K562 (cell line): ENCODE measurements around the gene RARRES2. TPM values are rescaled to one million over a fixed set of nuclear protein-coding genes. Genes with fewer than 3 reads are reported as not detected.

Experiments
- ATF1 ChIP-seq, 2 experiments: fragments of 450-650 bp in 1 of 2; IDR thresholded peaks; 2 replicates each; pipeline ENCODE4 v1.6.1; 2016; ENCODE audit warnings: missing compliant biosample characterization in 1 of 2, missing genetic modification characterization in 1 of 2
- KLF16 ChIP-seq: IDR thresholded peaks from 2 replicates; pipeline ENCODE4 v1.6.1; 2016; ENCODE audit warnings: antibody characterized with exemption
- MCM3 ChIP-seq: fragments of 450-650 bp; IDR thresholded peaks from 2 replicates; pipeline ENCODE4 v1.6.1; 2016
- NR1H2 ChIP-seq: sonication (generic); formaldehyde crosslinking; IDR thresholded peaks from 2 replicates; pipeline ENCODE4 v1.4.0; 2020; ENCODE audit warnings: mild to moderate bottlenecking, missing genetic modification reagents
- PML ChIP-seq: IDR thresholded peaks from 2 replicates; pipeline ENCODE4 v1.6.1; 2012; ENCODE audit warnings: low read length, inconsistent platforms
- POLR2A ChIP-seq: fragments of 450-650 bp; conservative IDR thresholded peaks from 2 replicates; pipeline ENCODE4 v1.6.1; 2016
- PURB ChIP-seq: sonication (generic); formaldehyde crosslinking; IDR thresholded peaks from 2 replicates; pipeline ENCODE4 v1.9.0; 2021; ENCODE audit warnings: low read depth, mild to moderate bottlenecking, missing genetic modification reagents
- RBM22 ChIP-seq: fragments of 200-400 bp; formaldehyde crosslinking; IDR thresholded peaks from 2 replicates; pipeline ENCODE4 v1.6.1; 2018; ENCODE audit warnings: low read length, low read depth; ENCODE audit not compliant: poor library complexity, severe bottlenecking
- SAFB2 ChIP-seq: fragments of 200-400 bp; formaldehyde crosslinking; IDR thresholded peaks from 2 replicates; pipeline ENCODE4 v1.6.1; 2018; ENCODE audit warnings: borderline replicate concordance, low read length, low read depth, moderate library complexity; ENCODE audit not compliant: severe bottlenecking
- SIX5 ChIP-seq, 2 experiments: IDR thresholded peaks; 2 replicates each; pipeline ENCODE4 v1.6.1; 2011; ENCODE audit warnings: low read length in 2 of 2, borderline replicate concordance in 1 of 2, low read depth in 1 of 2, mild to moderate bottlenecking in 1 of 2, moderate library complexity in 1 of 2; ENCODE audit not compliant: insufficient read depth in 1 of 2
- SLC30A9 ChIP-seq: fragments of 250-450 bp; sonication (Bioruptor Pico); IDR thresholded peaks from 2 replicates; pipeline ENCODE4 v1.8.0; 2022; ENCODE audit warnings: mild to moderate bottlenecking, moderate library complexity
- SMC3 ChIP-seq: conservative IDR thresholded peaks from 2 replicates; pipeline ENCODE4 v1.6.1; 2011; ENCODE audit warnings: low read depth, low read length, improper control_type of control experiment; ENCODE audit not compliant: insufficient read depth
- XRCC5 ChIP-seq: fragments of 200-400 bp; formaldehyde crosslinking; IDR thresholded peaks from 2 replicates; pipeline ENCODE4 v1.6.1; 2017; ENCODE audit warnings: low read depth, mild to moderate bottlenecking, low read length
- ZC3H4 ChIP-seq: sonication (generic); formaldehyde crosslinking; IDR thresholded peaks from 2 replicates; pipeline ENCODE4 v1.9.0; 2021; ENCODE audit warnings: missing genetic modification reagents, borderline replicate concordance
- polyA plus RNA-seq, 8 experiments: library from polyadenylated mRNA; depleted of rRNA in 4 of 8; stranded (reverse) in 5 of 8; unstranded in 3 of 8; fragments of >200 nt; fragmentation: Nextera tagmentation in 2 of 8; fragmentation: Illumina TruSeq in 1 of 8; extraction: Ambion mirVana in 2 of 8; extraction: Trizol in 1 of 8; gene quantifications; 2 replicates each; pipeline versions ENCODE4 v1.2.1 to v1.2.3, GENCODE V29; 2011 to 2014; ENCODE audit warnings: inconsistent platforms in 1 of 8, missing spikeins in 1 of 8
- total RNA-seq, 7 experiments: library from RNA; depleted of rRNA in 6 of 7; stranded (reverse); fragments of >200 nt in 6 of 7; fragmentation: Illumina TruSeq in 2 of 7; extraction: Trizol in 2 of 7; gene quantifications; 2 replicates each; pipeline versions ENCODE4 v1.2.1 to v1.2.3, GENCODE V29; 2011 to 2021; ENCODE audit warnings: low replicate concordance in 1 of 7
- TF ChIP-seq, protein P1 (sequence below): fragments of 450-650 bp; IDR thresholded peaks from 2 replicates; pipeline ENCODE4 v1.6.1; 2016; ENCODE audit warnings: missing biosample characterization, missing genetic modification characterization
- TF ChIP-seq, protein P2 (sequence below): fragments of 250-450 bp; sonication (Bioruptor Pico); IDR thresholded peaks from 2 replicates; pipeline ENCODE4 v1.5.0; 2021; ENCODE audit warnings: mild to moderate bottlenecking, moderate library complexity
- TF ChIP-seq, protein P3 (sequence below): fragments of 450-650 bp; conservative IDR thresholded peaks from 2 replicates; pipeline ENCODE4 v1.6.1; 2016; ENCODE audit warnings: missing genetic modification characterization, low read depth, mild to moderate bottlenecking, control low read depth, missing compliant biosample characterization
- TF ChIP-seq, protein P4 (sequence below): sonication (generic); formaldehyde crosslinking; IDR thresholded peaks from 2 replicates; pipeline ENCODE4 v1.8.0; 2023; ENCODE audit warnings: mild to moderate bottlenecking, missing genetic modification reagents

RARRES2 gene
- total and polyA plus RNA-seq, 9 of the 15 experiments (the other 6 are each of a cell fraction or from before 2014, with no cell fraction given): 0.11 to 1.7 (median 0.23) TPM; not detected in 6

DNA sequence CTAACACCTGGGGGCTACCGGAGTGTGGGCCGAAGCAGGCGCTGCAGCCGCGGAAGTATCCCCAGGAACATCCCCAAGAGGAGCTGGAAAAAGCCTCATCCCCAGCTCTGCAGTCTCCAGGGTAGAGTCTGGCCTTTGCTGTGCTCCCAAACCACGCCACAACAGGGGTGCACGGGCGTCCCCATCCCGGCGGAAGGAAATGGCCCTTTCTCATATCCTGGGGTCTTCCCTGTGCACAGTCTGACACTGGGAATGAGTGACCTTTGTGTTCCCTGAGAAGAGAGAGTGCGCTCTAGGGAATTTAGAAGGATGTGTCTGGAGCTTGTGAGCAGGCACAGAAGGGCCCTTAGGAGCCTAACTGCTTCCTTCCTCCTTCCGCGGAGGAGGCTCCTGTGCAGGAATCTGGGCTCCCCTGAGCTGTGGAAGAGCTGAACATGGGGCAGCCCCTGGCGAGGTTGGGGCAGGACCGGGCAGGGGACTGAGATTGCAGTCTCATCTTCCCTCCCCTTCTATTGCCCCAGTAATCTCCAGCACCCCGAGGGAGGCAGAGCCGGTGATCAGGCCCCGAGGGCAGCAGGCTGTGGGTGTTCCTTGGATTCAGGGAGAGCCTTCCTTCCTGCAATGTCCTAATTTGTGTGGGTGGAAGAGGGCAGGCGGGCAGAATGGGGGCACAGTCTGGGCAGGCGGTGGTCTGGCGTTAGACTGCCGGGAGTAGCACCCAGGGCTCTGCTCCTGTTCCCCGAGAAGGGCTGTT lies 28.5 kb upstream of the RARRES2 start (continued):
- TF ChIP-seq, protein P1, sequence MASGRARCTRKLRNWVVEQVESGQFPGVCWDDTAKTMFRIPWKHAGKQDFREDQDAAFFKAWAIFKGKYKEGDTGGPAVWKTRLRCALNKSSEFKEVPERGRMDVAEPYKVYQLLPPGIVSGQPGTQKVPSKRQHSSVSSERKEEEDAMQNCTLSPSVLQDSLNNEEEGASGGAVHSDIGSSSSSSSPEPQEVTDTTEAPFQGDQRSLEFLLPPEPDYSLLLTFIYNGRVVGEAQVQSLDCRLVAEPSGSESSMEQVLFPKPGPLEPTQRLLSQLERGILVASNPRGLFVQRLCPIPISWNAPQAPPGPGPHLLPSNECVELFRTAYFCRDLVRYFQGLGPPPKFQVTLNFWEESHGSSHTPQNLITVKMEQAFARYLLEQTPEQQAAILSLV (tag): no peak
- TF ChIP-seq PURB (CRISPR knock-in tag) (no peak), SIX5 (IDR thresholded peaks at IDR 0.05; ENCODE audit: borderline replicate concordance in 1 of 2, insufficient read depth in 1 of 2, low read depth in 1 of 2, low read length in 2 of 2) (no peak), MCM3 (no peak), PML (no peak), NR1H2 (CRISPR knock-in tag) (no peak), KLF16 (no peak), RBM22 (no peak), ATF1 (CRISPR knock-in tag; IDR thresholded peaks at IDR 0.05) (no peak), ATF1 (tag; IDR thresholded peaks at IDR 0.05) (no peak), ZC3H4 (CRISPR knock-in tag) (no peak), SMC3 (no peak), POLR2A (0 out of 2 replicates have a peak, but pooled peaks have one; percentile 20), SAFB2 (no peak), XRCC5 (peak; percentile 12; the same call in 1 of the 2 replicates), SLC30A9 (CRISPR knock-in tag) (no peak)
- TF ChIP-seq, protein P2, sequence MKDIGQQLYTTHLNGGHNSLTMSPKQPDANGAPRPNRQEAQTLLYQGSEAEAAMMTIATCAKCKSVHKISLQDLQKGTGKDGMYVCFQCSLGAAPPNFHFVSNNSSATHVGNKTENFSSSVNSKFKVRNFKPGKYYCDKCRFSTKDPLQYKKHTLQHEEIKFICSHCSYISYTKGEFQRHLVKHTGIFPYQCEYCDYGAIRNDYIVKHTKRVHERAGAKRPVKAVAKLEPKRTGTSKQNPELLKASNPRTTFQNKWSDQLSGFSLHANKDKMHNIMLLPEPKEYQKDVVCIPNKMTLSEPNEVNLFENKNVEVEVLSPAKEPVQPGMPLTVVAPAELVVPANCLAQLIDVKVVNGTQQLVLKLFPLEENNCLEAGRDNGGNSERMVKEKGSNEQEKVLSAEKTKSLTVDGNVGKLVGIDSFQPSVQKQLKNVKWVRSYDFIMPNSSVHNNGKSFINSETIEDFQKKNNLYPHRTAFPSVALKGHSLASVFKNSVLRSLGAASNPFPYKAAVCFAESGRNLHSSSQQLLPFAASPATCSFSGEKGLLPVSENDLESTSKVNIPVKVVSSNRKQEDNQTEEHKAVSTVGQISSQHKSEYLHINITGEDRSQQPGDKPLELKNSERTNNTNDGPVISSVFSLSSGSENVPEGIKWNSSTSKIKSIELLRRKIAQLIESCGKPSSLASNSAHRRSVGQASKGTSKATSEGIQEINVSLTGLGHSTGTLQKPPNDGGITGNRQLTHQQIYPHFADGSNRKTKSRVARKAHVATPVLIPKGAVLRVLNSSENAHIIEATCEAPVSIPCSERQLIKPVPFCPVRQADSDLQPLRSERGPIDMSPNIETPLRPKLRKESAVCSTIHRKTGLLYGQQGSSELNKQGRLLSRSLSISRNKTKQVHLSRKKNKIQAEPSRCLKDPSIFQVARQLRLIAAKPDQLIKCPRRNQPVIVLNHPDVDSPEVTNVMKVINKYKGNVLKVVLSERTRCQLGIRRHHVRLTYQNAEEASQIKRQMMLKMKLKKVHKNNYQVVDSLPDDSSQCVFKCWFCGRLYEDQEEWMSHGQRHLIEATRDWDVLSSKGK (CRISPR knock-in tag): no peak
- TF ChIP-seq, protein P3, sequence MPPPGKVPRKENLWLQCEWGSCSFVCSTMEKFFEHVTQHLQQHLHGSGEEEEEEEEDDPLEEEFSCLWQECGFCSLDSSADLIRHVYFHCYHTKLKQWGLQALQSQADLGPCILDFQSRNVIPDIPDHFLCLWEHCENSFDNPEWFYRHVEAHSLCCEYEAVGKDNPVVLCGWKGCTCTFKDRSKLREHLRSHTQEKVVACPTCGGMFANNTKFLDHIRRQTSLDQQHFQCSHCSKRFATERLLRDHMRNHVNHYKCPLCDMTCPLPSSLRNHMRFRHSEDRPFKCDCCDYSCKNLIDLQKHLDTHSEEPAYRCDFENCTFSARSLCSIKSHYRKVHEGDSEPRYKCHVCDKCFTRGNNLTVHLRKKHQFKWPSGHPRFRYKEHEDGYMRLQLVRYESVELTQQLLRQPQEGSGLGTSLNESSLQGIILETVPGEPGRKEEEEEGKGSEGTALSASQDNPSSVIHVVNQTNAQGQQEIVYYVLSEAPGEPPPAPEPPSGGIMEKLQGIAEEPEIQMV (tag): no peak
- TF ChIP-seq, protein P4, sequence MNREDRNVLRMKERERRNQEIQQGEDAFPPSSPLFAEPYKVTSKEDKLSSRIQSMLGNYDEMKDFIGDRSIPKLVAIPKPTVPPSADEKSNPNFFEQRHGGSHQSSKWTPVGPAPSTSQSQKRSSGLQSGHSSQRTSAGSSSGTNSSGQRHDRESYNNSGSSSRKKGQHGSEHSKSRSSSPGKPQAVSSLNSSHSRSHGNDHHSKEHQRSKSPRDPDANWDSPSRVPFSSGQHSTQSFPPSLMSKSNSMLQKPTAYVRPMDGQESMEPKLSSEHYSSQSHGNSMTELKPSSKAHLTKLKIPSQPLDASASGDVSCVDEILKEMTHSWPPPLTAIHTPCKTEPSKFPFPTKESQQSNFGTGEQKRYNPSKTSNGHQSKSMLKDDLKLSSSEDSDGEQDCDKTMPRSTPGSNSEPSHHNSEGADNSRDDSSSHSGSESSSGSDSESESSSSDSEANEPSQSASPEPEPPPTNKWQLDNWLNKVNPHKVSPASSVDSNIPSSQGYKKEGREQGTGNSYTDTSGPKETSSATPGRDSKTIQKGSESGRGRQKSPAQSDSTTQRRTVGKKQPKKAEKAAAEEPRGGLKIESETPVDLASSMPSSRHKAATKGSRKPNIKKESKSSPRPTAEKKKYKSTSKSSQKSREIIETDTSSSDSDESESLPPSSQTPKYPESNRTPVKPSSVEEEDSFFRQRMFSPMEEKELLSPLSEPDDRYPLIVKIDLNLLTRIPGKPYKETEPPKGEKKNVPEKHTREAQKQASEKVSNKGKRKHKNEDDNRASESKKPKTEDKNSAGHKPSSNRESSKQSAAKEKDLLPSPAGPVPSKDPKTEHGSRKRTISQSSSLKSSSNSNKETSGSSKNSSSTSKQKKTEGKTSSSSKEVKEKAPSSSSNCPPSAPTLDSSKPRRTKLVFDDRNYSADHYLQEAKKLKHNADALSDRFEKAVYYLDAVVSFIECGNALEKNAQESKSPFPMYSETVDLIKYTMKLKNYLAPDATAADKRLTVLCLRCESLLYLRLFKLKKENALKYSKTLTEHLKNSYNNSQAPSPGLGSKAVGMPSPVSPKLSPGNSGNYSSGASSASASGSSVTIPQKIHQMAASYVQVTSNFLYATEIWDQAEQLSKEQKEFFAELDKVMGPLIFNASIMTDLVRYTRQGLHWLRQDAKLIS: no peak
